SKM-1 (cell line): ENCODE results near the gene AKAP7.
"Not testable (repeated sequence)": the region's sequence is repeated elsewhere in the genome, so short reads cannot be mapped to it uniquely, and the experiment has no call there.

Experiments used
- DNase-seq: peaks from one replicate; lab custom pipeline; 2025; ENCODE audit not compliant: unreplicated experiment; lab: John Stamatoyannopoulos, UW

Gene AKAP7

DNA sequence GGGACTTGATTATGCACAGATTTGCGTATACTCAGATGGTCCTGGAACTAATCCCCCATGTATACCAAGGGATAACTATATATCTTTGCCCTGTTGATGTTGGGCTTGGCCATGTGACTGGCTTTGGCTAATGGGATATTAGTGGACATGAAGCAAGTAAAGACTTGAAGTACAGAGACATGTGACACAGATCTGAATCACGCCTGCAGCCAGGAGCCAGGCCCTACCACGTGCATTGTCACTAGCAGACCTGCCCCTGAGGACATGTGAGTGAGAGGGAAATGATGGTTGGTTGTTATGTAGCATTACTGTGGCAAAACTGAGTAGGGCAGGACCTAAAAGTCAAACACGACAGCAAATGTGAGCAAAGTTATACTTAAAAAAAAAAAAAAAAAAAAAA lies 155.7 kb downstream of the AKAP7 start:
- no peak for DNase-seq

DNA sequence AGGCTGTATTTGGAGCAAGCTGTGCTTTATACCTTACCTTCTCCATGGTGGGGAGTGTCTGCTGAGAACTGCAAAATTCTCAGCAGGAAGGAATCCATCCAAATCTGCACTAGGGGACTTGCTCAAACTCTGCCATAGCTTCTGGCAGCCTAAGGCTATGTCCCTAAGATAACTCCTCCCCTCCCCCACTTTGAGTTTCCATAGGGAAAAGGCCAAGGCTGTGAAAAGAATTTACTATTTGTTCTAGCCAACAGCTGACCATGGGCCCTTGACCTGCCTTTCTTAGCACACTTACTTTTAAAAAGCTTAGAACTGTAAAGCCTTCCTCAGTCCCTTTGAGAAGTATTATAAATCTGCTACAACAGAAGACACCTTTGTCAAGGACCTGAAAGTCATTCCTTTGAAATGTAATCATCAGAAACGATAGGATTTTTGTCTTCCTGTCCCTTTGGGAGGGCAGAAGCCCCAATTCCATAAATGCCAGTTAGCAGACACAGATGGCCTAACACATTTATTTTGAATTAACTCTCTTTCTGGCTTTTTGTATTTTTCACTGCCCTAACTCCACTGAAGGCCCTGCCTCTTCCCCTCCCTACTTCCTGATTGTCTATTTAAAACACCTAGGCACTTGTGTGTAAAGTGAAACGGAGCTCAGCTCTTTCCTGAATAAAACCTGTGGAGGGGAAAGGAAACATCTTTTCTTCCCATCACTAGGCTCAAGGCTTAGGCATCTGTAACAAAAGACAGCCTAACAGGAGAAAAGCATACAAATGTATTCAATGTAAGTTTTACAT lies 157.1 kb downstream of the AKAP7 start:
- DNase-seq = no peak

DNA sequence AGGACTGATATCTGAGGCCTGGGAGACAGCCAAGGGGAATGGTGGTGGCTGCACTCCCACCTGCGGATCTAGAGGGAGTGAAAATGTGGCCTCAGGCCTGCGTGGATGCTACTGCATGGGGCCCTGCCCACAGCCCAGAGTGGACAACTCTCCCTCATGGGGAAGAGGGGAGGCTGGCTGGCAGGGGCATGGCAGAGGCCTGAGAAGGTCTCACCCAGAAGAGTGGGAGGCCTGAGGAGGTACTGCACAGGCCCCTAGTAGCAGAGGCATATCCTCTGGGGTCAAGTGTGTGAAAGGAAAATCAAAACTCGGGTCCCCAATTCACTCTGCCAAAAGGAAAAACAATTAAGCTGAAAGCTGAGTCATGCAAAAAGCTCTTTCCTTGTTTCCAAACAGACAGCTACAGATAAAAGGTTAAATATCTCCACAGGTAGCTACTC lies 158.2 kb downstream of the AKAP7 start:
- DNase-seq = no peak

DNA sequence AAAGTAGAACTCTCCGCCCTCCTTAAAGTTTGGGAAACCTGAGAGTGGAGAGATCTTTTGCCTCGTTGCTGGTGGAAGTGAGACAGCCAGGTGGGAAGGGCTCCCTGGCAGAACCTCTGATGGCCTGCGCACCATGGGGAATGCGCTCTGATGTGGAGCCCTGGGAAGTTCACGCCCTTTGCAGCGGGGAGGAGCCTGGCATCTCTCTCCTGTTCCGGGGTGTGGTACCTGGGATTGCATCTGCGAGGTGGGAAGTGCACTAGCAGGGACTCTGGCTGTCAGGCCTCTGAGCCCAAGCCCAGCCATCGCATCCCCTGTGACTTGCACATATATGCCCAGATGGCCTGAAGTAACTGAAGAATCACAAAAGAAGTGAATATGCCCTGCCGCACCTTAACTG lies 159.8 kb downstream of the AKAP7 start:
- DNase-seq = no peak

DNA sequence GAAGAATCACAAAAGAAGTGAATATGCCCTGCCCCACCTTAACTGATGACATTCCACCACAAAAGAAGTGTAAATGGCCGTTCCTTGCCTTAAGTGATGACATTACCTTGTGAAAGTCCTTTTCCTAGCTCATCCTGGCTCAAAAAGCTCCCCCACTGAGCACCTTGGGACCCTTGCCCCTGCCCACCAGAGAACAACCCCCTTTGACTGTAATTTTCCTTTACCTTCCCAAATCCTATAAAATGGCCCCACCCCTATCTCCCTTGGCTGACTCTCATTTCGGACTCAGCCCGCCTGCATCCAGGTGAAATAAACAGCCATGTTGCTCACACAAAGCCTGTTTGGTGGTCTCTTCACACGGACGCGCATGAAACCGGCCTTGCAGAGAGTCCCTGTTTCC lies 165.6 kb downstream of the AKAP7 start:
- DNase-seq = not testable (repeated sequence)

DNA sequence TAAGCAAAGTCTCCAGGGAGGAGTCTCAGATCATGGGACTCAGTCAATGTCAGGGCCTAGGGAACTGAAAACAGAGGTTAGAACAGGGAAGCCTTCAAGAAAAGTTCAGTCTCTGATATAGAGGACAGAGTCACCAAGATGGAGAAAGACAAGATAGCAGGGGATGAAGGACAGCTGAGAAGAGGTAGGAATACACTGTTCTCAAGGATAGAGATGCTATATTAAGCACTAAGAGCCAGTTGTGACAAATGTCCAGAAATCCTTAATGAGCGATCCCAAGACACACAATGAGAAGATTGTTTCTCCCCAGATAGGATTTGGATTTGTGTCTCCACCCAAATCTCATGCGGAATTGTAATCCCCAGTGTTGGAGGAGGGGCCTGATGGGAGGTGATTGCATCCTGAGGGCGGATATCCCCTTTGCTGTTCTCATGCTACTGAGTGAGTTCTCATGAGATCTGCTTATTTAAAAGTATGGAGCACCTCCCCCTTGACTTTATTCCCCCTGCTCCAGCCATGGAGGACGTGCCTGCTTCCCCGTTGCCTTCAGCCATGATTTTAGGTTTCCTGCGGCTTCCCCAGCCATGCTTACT lies 168.2 kb downstream of the AKAP7 start:
- no peak for DNase-seq

DNA sequence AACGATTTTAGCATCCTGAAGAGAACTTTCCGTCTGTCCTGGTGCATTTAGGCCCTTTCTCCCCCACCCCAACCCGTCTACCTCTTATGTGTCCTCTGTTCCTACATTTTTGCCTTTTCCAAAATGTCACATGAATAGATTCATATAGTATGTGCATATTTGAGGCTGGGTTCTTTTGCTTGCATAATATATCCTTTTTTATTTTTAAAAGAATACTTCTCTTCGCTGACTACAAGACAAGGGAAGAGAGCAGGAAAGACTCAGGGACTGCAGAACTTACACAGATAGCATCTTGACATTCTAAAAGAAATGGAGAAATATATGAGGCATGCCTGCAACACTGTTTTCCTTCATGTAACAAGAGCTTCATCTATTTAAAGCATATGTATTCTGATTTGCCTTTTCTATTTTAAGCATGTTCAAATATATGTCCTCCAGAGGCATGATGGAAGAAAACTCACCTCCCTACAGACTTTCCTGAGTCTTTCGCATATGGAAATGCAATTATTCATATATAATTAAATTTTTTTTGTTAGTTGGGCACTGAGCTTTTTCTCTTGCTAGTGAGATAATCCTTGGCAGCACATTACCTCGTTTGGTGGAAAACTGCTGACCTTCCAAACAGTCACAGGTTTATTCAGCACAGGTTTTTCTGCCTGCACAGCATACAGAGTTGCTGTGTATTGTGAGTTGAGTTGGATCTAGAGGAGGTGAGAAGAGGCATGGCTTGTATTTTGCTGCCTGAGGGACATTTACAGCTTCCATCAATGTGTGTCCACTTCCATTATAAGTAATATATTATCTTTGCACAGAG lies 170.0 kb downstream of the AKAP7 start:
- DNase-seq = no peak

DNA sequence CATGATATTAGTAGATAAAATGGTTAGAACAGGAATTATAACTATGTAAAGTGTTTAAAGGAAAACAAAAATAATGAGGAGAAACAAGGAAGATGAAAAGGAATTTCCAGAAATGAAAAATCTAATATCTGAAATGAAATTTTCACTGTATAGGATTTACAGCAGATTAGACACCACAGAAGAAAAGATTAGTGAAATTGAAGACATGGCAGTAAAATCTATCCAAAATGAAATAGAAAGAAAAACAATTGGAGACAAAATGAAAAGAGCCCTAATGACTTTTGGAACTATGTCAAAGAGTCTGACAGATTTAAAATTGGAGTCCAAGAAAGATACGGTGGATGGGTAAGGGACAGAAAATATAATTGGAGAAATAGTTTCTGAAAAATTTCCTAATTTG lies 174.2 kb downstream of the AKAP7 start:
- no peak for DNase-seq

DNA sequence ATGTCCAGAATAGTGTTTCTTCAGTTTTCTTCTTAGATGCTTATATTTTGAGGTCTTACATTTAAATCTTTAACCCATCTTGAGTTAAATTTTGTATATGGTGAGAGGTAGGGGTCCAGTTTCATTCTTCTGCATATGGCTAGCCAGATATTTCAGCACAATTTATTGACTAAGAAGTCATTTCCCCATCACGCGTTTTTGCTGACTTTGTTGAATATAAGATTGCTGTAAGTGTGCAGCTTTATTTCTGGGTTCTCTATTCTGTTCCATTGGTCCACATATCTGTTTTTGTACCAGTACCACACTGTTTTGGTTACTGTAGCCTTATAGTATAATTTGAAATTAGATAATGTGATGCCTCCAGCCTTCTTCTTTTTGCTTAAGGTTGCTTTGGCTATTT lies 179.6 kb downstream of the AKAP7 start:
- no peak for DNase-seq

DNA sequence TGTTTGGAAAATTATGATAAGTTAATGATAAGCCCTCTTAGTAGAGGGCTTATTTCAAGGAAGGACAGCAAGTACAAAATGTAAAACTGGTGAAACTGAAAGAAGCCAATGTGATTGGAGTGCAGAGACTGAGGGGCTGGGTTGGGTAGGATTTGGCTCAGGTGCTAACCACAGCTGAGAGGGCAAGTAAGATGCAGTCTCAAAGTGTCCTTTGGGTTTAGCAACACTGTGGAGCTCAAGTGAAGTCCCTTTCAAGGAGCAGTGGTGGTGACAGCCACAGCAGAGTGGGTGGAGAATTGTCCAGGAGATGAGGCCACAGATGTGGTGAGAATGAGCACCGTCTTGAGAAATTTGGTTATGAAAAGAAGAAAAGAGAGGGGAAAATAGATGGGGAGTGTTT lies 181.4 kb downstream of the AKAP7 start:
- DNase-seq = no peak

DNA sequence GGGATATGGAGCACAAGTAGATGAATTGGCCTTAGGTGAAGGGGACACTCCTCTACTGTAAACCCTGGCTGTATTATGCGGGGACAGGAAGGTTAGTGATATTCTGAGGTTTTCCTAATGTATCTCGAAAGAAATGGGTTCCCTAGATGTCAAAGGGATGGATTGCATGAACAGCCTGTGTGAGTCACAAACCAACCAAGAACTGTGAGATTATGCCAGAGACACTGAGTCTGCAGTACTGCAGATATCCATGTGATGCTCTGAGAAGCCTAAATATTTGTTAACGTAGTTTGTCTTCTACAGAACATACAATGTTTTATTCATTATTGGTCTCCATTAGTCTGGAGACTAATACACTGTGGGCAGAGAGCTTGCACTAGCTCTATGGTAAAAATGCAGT lies 182.2 kb downstream of the AKAP7 start:
- DNase-seq = no peak

DNA sequence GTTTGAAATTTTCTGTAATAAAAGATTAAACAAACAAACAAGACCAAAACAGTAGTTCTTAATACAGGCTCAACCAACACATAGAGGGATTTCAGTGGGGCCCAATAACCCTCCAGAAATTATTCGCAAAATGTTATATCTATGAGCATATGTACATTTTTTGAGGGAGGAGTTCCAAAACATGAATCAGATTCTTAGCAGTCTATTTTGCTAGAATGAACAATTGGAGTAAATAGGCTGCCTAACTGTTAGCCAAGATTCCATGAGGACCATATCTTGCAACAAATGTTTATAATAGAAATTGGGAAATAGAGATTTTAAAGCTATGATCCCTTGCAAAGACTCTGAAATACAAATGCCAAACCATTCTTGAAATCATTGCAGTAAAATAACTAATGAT lies 186.3 kb downstream of the AKAP7 start:
- DNase-seq = no peak

DNA sequence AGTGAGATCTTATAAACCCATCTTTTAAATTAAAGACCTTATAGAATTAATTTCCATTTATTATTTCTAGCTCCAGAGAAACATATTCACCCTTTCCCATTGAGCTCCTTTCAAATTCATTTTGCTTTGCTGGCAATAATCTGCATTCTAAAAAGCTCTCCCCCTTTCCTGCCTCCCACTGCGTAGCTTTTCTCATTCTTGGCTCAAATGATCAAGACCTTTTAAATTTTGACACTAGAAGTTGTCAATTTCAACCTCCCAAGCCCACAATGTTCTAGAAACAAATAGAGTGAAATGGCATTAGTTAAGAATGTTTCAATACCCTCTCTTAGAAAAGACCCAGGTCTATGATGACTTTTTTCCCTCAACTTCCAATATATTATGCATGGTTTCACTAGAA lies 186.9 kb downstream of the AKAP7 start:
- DNase-seq = no peak

DNA sequence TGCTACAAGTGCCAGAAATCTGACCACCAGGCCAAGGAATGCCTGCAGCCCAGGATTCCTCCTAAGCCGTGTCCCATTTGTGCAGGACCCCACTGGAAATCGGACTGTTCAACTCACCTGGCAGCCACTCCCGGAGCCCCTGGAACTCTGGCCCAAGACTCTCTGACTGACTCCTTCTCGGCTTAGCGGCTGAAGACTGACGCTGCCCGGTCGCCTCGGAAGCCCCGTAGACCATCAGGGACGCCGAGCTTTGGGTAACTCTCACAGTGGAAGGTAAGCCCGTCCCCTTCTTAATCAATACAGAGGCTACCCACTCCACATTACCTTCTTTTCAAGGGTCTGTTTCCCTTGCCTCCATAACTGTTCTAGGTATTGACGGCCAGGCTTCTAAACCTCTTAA lies 190.4 kb downstream of the AKAP7 start:
- not testable (repeated sequence) for DNase-seq

DNA sequence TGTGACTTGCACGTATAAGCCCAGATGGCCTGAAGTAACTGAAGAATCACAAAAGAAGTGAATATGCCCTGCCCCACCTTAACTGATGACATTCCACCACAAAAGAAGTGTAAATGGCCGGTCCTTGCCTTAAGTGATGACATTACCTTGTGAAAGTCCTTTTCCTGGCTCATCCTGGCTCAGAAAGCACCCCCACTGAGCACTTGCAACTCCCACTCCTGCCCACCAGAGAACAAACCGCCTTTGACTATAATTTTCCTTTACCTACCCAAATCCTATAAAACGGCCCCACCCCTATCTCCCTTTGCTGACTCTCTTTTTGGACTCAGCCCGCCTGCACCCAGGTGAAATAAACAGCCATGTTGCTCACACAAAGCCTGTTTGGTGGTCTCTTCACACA lies 193.5 kb downstream of the AKAP7 start:
- DNase-seq = not testable (repeated sequence)

DNA sequence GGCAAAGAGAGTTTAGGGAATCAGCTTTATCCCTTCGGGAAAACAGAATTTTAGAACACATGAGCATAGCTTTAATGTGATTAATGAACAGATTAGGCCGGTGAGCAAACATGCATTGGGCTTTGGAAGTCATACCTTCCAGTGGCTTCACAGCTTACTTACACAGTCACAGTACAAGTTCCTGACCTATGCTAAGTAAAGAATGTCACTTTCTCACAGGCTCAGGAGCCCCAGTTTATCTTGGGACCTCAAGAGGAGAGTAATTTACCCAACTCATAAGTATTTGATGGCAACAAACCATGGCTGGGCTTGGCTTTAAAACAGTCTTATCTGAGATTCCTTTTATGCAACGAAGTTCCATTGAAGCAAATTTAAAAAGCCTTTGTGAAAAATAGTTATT lies 195.9 kb downstream of the AKAP7 start:
- no peak for DNase-seq

DNA sequence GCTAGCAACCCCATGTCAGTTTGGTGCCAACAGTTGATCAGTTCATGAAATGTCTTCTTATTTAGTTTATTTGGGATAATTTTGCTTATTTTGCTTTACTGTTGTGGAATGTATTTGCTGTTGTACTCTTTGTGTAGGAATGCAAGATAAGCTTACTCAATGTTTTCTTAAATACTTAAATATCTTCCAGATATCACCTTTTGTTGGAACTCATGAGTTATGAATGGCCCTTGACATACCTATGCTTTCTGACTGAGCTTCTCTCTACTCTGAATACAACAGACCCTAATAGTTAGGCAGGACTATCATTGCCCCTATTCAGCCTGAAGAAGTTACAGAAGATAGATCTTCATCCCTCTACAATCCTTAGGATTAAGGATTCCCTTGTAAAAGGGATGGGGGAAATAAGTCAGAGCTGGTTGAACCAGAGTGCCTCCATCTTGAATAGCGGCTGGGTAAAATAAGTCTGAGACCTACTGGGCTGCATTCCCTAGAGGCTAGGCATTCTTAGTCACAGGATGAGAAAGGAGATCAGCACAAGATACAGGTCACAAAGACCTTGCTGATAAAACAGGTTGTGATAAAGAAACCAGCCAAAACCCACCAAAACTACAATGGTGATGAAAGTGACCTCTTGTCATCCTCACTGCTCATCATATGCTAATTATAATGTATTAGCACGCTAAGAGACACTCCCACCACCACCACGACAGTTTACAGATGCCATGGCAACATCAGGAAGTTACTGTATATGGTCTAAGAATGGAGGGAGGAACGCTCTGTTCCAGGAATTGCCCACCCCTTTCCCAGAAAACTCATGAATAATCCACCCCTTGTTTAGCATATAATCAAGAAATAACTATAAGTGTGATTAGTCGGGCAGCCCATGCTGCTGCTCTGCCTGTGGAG lies 196.9 kb downstream of the AKAP7 start:
- DNase-seq = no peak
